ENCODE data around the gene ZCWPW1. TPM values are rescaled to one million over a fixed set of nuclear protein-coding genes. Genes with fewer than 3 reads are reported as not detected.
A peak's percentile ranks its signal among the peaks of the same experiment; 100 is the strongest.

ZCWPW1 gene
- total RNA-seq, 1 experiment from 2014 or later = 0.45 TPM

DNA sequence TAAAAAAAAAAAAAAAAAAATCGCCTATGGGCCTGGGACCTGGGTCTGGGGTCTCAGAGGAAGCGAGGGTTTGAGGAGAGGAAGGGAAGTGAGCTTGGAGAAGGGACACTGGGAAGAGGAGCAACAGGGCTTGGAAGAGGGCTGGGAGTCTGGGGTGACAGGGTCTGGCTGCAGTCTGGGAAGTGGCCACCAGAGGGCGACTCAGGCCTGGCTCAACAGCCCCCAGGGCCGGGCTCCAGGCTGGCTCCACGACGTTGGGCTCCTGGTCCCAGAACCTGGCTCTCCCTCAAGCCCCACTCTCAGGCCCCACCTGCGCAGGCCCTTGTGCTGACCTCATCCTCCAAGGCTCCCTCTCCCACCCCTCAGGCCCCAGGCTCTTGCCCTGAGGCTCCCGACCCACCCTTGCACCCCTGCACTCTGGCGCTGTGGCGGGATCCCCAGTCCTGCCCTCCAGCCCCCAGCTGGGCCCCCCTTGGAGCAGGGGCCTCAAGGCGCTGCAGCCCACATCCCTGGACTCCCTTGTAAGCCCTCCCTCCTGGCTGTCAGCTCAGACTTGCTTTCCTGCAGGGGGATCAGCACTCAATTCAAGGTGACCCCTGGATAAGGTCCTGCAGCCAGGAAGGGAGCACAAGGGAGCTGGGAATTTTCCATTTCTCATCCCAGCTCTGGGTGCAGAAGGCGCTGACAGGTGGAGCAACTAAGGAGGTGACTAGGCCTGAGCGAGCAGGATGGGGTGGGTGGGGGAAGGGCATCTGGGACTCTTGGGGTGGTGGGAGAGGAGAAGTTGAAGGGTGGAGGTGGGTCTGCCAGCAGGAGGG, 40.9 kb upstream of the ZCWPW1 start:
- intact Hi-C loops (cut with micrococcal nuclease; ENCODE audit: unreplicated experiment) = loop anchor here (1.0 kb wide), 1 partner anchor 90 kb away; no protein-coding TSS in a partner anchor
- DNase-seq (ENCODE audit: low spot score) = peak; percentile 81
- TF ChIP-seq, protein P1, sequence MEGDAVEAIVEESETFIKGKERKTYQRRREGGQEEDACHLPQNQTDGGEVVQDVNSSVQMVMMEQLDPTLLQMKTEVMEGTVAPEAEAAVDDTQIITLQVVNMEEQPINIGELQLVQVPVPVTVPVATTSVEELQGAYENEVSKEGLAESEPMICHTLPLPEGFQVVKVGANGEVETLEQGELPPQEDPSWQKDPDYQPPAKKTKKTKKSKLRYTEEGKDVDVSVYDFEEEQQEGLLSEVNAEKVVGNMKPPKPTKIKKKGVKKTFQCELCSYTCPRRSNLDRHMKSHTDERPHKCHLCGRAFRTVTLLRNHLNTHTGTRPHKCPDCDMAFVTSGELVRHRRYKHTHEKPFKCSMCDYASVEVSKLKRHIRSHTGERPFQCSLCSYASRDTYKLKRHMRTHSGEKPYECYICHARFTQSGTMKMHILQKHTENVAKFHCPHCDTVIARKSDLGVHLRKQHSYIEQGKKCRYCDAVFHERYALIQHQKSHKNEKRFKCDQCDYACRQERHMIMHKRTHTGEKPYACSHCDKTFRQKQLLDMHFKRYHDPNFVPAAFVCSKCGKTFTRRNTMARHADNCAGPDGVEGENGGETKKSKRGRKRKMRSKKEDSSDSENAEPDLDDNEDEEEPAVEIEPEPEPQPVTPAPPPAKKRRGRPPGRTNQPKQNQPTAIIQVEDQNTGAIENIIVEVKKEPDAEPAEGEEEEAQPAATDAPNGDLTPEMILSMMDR (conservative IDR thresholded peaks at IDR 0.05; ENCODE audit: low read depth, low read length) = peak; percentile 89
- TF ChIP-seq EZH2 (IDR thresholded peaks at IDR 0.05; ENCODE audit: borderline replicate concordance, low read depth, low read length, poor library complexity, severe bottlenecking) = no peak
- H3K27ac ChIP-seq (ENCODE audit: low read depth, low read length, poor library complexity, severe bottlenecking) = peak overlapping the region; percentile 35
- no peak overlapping the region for H3K4me3 ChIP-seq (ENCODE audit: low read depth, low read length, poor library complexity, severe bottlenecking)
- POLR2A ChIA-PET (ENCODE audit: low non-redundant PET) = no interaction called here
- no TSS peak for BruUV-seq (replicated peaks)
- H3K9me3 ChIP-seq (ENCODE audit: low read depth, low read length, poor library complexity, severe bottlenecking) = no peaks in the 10 kb centered on the region
- peaks cover 28% of the 10 kb centered on the region for H3K4me1 ChIP-seq (ENCODE audit: insufficient read depth, low read length, poor library complexity, severe bottlenecking)
- H3K27me3 ChIP-seq (replicated peaks; ENCODE audit: insufficient read depth, low read depth, low read length, poor library complexity) = no peaks in the 10 kb centered on the region
- peaks cover 13% of the 10 kb centered on the region for H3K36me3 ChIP-seq (ENCODE audit: insufficient read depth, low read length, poor library complexity, severe bottlenecking)
- CTCF ChIA-PET = interaction anchor here (0.6 to 2.3 kb wide), 4 partner anchors 10 to 184 kb away, joined by 7 to 17 read pairs (median 8); partner anchors contain the start of gene TSC22D4

DNA sequence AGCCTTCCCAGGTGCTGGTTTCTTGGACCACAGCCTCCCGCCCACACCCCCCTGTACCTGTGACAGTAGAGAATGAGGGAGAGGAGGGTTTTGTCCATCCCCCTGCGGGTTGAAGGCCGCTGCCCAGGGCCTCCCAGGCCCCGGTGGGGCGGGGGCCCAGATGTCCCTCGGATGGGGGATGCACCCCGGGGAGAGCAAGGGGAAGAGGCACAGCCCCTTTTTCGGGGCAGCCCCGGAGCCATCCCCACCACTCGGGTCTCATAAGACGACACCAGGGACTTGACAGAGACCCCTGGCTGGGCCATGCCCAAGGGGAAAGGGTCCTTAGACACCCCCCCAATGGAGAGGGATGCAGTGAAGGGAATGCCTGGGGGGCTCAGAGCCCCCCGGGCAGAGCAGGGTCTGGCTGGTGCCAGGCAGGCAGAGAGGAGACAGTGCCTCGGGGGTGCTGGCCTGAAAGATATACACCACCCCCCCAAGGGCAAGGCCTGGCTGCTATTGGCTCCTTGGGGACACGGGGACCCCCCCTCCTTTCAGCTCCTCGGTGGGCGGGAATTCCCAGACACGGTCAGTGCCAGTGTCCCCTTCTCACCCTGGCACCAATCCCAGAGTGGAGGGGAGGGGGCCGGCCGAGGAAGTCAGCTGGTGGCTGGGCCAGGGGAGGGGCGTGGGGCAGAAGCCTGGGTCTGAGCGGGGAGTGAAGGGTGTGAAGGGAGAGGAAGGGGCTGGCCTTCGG, 39.3 kb upstream of the ZCWPW1 start:
- Histone ChIP-seq H3K36me3 (ENCODE audit: insufficient read depth, low read length, poor library complexity, severe bottlenecking) (peaks cover 6% of the 10 kb centered on the region), H3K27ac (ENCODE audit: low read depth, low read length, poor library complexity, severe bottlenecking) (no peak overlapping the region), H3K4me3 (ENCODE audit: low read depth, low read length, poor library complexity, severe bottlenecking) (no peak overlapping the region), H3K4me1 (ENCODE audit: insufficient read depth, low read length, poor library complexity, severe bottlenecking) (peaks cover 14% of the 10 kb centered on the region), H3K27me3 (replicated peaks; ENCODE audit: insufficient read depth, low read depth, low read length, poor library complexity) (no peaks in the 10 kb centered on the region), H3K9me3 (ENCODE audit: low read depth, low read length, poor library complexity, severe bottlenecking) (no peaks in the 10 kb centered on the region)
- no peak for DNase-seq (ENCODE audit: low spot score)
- intact Hi-C loops (cut with micrococcal nuclease; ENCODE audit: unreplicated experiment) = no loop called here
- TF ChIP-seq, protein P1 (conservative IDR thresholded peaks at IDR 0.05; ENCODE audit: low read depth, low read length) = no peak
- TF ChIP-seq EZH2 (IDR thresholded peaks at IDR 0.05; ENCODE audit: borderline replicate concordance, low read depth, low read length, poor library complexity, severe bottlenecking) = no peak
- CTCF ChIA-PET = no interaction called here
- no TSS peak for BruUV-seq (replicated peaks)
- POLR2A ChIA-PET (ENCODE audit: low non-redundant PET) = no interaction called here

DNA sequence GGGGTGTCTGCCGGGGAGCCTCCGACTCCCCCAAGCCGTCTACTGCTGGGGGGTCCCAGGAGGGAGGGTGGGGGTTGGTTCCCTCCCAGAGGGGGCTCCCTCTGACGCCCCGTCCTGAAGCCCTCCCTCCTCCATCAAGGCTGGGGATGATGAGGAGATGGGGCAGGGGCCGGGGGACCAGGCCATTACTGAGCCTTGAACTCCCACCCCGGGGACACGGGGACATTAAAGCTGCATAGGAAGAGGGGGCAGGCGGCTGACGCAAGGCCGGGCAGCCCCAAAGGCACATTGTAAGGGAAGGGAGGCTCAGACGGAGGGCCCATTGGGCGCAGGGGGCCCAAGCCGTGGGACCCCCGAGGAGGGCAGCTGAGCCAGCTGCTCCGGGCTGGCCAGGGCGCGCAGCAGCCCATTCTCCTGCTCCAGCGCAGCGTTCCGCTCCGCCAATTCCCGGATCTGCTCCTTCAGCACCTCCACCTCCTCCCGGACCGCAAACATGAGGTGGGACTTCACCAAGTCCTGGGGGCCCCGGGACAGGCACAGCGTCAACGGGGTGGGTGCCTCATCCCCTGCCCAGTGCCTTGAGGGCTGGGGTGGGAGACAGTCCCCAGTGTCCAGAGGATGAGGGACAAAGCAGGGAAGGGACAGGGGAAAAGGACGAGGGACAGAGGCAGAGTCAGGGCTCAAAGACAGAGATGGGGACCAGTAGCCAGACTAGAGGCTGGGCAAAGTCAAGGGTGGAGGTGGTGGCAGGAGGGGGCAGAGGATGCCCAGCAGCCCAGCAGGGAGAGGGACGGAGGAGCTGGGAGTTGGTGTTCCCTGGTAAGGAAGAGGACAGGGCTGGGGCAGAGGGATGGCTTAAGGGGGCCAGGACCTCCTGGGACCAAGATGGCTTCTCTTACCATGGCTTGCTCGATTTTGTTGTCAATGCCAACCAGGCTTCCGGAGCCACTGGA, 38.4 kb upstream of the ZCWPW1 start:
- no peak overlapping the region for H3K27ac ChIP-seq (ENCODE audit: low read depth, low read length, poor library complexity, severe bottlenecking)
- peaks cover 6% of the 10 kb centered on the region for H3K36me3 ChIP-seq (ENCODE audit: insufficient read depth, low read length, poor library complexity, severe bottlenecking)
- H3K4me3 ChIP-seq (ENCODE audit: low read depth, low read length, poor library complexity, severe bottlenecking) = no peak overlapping the region
- H3K27me3 ChIP-seq (replicated peaks; ENCODE audit: insufficient read depth, low read depth, low read length, poor library complexity) = no peaks in the 10 kb centered on the region
- ChIA-PET CTCF (no interaction called here), POLR2A (ENCODE audit: low non-redundant PET) (no interaction called here)
- no peaks in the 10 kb centered on the region for H3K9me3 ChIP-seq (ENCODE audit: low read depth, low read length, poor library complexity, severe bottlenecking)
- DNase-seq (ENCODE audit: low spot score) = no peak
- TF ChIP-seq, protein P1 (conservative IDR thresholded peaks at IDR 0.05; ENCODE audit: low read depth, low read length) = no peak
- no peak for TF ChIP-seq EZH2 (IDR thresholded peaks at IDR 0.05; ENCODE audit: borderline replicate concordance, low read depth, low read length, poor library complexity, severe bottlenecking)
- H3K4me1 ChIP-seq (ENCODE audit: insufficient read depth, low read length, poor library complexity, severe bottlenecking) = peaks cover 11% of the 10 kb centered on the region
- TSS peak; percentile 37 for BruUV-seq (replicated peaks)
- intact Hi-C loops (cut with micrococcal nuclease; ENCODE audit: unreplicated experiment) = loop anchor here (1.0 kb wide), 1 partner anchor 258 kb away; no protein-coding TSS in a partner anchor

Measured in A673 (cell line).